ENCODE results near the gene OR2B2. TPM values are rescaled to one million over a fixed set of nuclear protein-coding genes. Genes with fewer than 3 reads are reported as not detected.
"Not testable (repeated sequence)": the region's sequence is repeated elsewhere in the genome, so short reads cannot be mapped to it uniquely, and the experiment has no call there.

The OR2B2 gene
- total RNA-seq (2014; rRNA removed; shearing (Covaris generic)), result not detected in 2 replicates

GRCh38 chr6:27911956-27912446 lies at the start of gene OR2B2:
Gene OR2B2 (minus strand): TSS chr6:27912396. CDS start chr6:27912319, 77 bp downstream.
- no peak for DNase-seq (ENCODE audit: low spot score)
- in situ Hi-C loops (cut with HindIII; ENCODE audit: low sequenced_read_pairs), result no loop called here

GRCh38 chr6:27957516-27957915 lies 45.3 kb upstream of the OR2B2 start:
- in situ Hi-C loops (cut with HindIII; ENCODE audit: low sequenced_read_pairs), result no loop called here
- no peak for DNase-seq (ENCODE audit: low spot score)

- DNase-seq (ENCODE audit: low spot score), result no peak
- in situ Hi-C loops (cut with HindIII; ENCODE audit: low sequenced_read_pairs), result no loop called here
Measured at GRCh38 chr6:27956941-27957340, 44.7 kb upstream of the OR2B2 start, which contains the start of gene OR2B6. Gene OR2B6 (plus strand): TSS chr6:27957241. CDS start chr6:27957241, 0 bp downstream.

GRCh38 chr6:27951040-27951439 lies 38.8 kb upstream of the OR2B2 start:
- in situ Hi-C loops (cut with HindIII; ENCODE audit: low sequenced_read_pairs), result no loop called here
- DNase-seq (ENCODE audit: low spot score), result no peak

GRCh38 chr6:27948237-27948636 lies 36.0 kb upstream of the OR2B2 start:
- DNase-seq (ENCODE audit: low spot score), result no peak
- in situ Hi-C loops (cut with HindIII; ENCODE audit: low sequenced_read_pairs), result no loop called here

GRCh38 chr6:27943072-27943471 lies 30.9 kb upstream of the OR2B2 start:
- DNase-seq (ENCODE audit: low spot score); in situ Hi-C loops (cut with HindIII; ENCODE audit: low sequenced_read_pairs): not testable (repeated sequence)

- DNase-seq (ENCODE audit: low spot score), result no peak
Measured at GRCh38 chr6:27940766-27941165, 28.6 kb upstream of the OR2B2 start.

GRCh38 chr6:27931209-27931608 lies 19.0 kb upstream of the OR2B2 start:
- in situ Hi-C loops (cut with HindIII; ENCODE audit: low sequenced_read_pairs), result no loop called here
- DNase-seq (ENCODE audit: low spot score), result no peak

More at GRCh38 chr6:27940766-27941165, 28.6 kb upstream of the OR2B2 start:
- in situ Hi-C loops (cut with HindIII; ENCODE audit: low sequenced_read_pairs), result no loop called here

- in situ Hi-C loops (cut with HindIII; ENCODE audit: low sequenced_read_pairs), result not testable (repeated sequence)
Measured at GRCh38 chr6:27929930-27930329, 17.7 kb upstream of the OR2B2 start.

GRCh38 chr6:27928041-27928440 lies 15.8 kb upstream of the OR2B2 start:
- in situ Hi-C loops (cut with HindIII; ENCODE audit: low sequenced_read_pairs); DNase-seq (ENCODE audit: low spot score): not testable (repeated sequence)

More at GRCh38 chr6:27929930-27930329, 17.7 kb upstream of the OR2B2 start:
- not testable (repeated sequence) for DNase-seq (ENCODE audit: low spot score)

- DNase-seq (ENCODE audit: low spot score), result no peak
- in situ Hi-C loops (cut with HindIII; ENCODE audit: low sequenced_read_pairs), result no loop called here
Measured at GRCh38 chr6:27924179-27924578, 12.0 kb upstream of the OR2B2 start.

- in situ Hi-C loops (cut with HindIII; ENCODE audit: low sequenced_read_pairs), result no loop called here
- DNase-seq (ENCODE audit: low spot score), result no peak
Measured at GRCh38 chr6:27922949-27923348, 10.8 kb upstream of the OR2B2 start.

GRCh38 chr6:27908017-27908416 lies 4.2 kb downstream of the OR2B2 start:
- in situ Hi-C loops (cut with HindIII; ENCODE audit: low sequenced_read_pairs), result no loop called here
- no peak for DNase-seq (ENCODE audit: low spot score)

GRCh38 chr6:27902335-27903314 lies 9.6 kb downstream of the OR2B2 start:
- in situ Hi-C loops (cut with HindIII; ENCODE audit: low sequenced_read_pairs), result no loop called here
- peak; percentile 93 for DNase-seq (ENCODE audit: low spot score)

- no peak for DNase-seq (ENCODE audit: low spot score)
- in situ Hi-C loops (cut with HindIII; ENCODE audit: low sequenced_read_pairs), result no loop called here
Measured at GRCh38 chr6:27901801-27902200, 10.4 kb downstream of the OR2B2 start.

GRCh38 chr6:27900197-27900596 lies 12.0 kb downstream of the OR2B2 start:
- in situ Hi-C loops (cut with HindIII; ENCODE audit: low sequenced_read_pairs), result not testable (repeated sequence)

GRCh38 chr6:27899543-27899942 lies 12.7 kb downstream of the OR2B2 start:
- in situ Hi-C loops (cut with HindIII; ENCODE audit: low sequenced_read_pairs), result no loop called here

More at GRCh38 chr6:27900197-27900596, 12.0 kb downstream of the OR2B2 start:
- DNase-seq (ENCODE audit: low spot score), result not testable (repeated sequence)

GRCh38 chr6:27897580-27898206 lies 14.5 kb downstream of the OR2B2 start:
- no peak for DNase-seq (ENCODE audit: low spot score)
- in situ Hi-C loops (cut with HindIII; ENCODE audit: low sequenced_read_pairs), result no loop called here

More at GRCh38 chr6:27899543-27899942, 12.7 kb downstream of the OR2B2 start:
- no peak for DNase-seq (ENCODE audit: low spot score)

GRCh38 chr6:27896398-27896796 lies 15.8 kb downstream of the OR2B2 start:
- in situ Hi-C loops (cut with HindIII; ENCODE audit: low sequenced_read_pairs), result no loop called here
- DNase-seq (ENCODE audit: low spot score), result no peak
